HCT116 (cell line): ENCODE data around the gene SAMD4B.

ENCODE experiments used
- CTCF ChIP-seq, 3 experiments: fragments of 200-600 bp in 1 of 3; sonication (generic) in 1 of 3; IDR thresholded peaks in 2 of 3; conservative IDR thresholded peaks in 1 of 3; 2 replicates each; pipeline ENCODE4 v1.5.1; 2012 to 2017; ENCODE audit warnings: low read depth in 2 of 3, low read length in 2 of 3, antibody characterized with exemption in 1 of 3, borderline replicate concordance in 1 of 3, control low read depth in 1 of 3, mild to moderate bottlenecking in 1 of 3, mixed read lengths in 1 of 3, mixed run types in 1 of 3, moderate library complexity in 1 of 3; ENCODE audit not compliant: insufficient read depth in 1 of 3
- EZH2 ChIP-seq: fragments of 200-600 bp; sonication (generic); IDR thresholded peaks from 2 replicates; pipeline ENCODE4 v1.6.1; 2017; ENCODE audit warnings: antibody characterized with exemption, mixed run types
- EZH2phosphoT487 ChIP-seq: fragments of 200-600 bp; IDR thresholded peaks from 2 replicates; pipeline ENCODE4 v1.6.1; 2018; ENCODE audit warnings: antibody characterized with exemption, borderline replicate concordance
- POLR2A ChIP-seq: IDR thresholded peaks from 2 replicates; pipeline ENCODE4 v1.7.0; 2011; ENCODE audit warnings: borderline replicate concordance; ENCODE audit not compliant: insufficient read depth, insufficient read length; ENCODE audit errors: extremely low read depth
- POLR2AphosphoS5 ChIP-seq: IDR thresholded peaks from 2 replicates; pipeline ENCODE4 v1.6.1; 2011; ENCODE audit warnings: mild to moderate bottlenecking, low read depth, low read length, moderate library complexity
- RAD21 ChIP-seq: IDR thresholded peaks from 2 replicates; pipeline ENCODE4 v1.6.1; 2012; ENCODE audit warnings: low read depth, mild to moderate bottlenecking
- REST ChIP-seq: IDR thresholded peaks from 2 replicates; pipeline ENCODE4 v1.6.1; 2012; ENCODE audit warnings: low read depth
- SIN3A ChIP-seq: IDR thresholded peaks from 2 replicates; pipeline ENCODE4 v1.6.1; 2012; ENCODE audit warnings: low read depth
- ZNF274 ChIP-seq: fragments of 200-500 bp; sonication (Bioruptor generic); IDR thresholded peaks from 2 replicates; pipeline ENCODE4 v1.6.1; 2014; ENCODE audit warnings: mild to moderate bottlenecking, low read depth, low read length, inconsistent platforms

- TF ChIP-seq POLR2A (peak; percentile 50), POLR2AphosphoS5 (peak; percentile 92), RAD21 (no peak), CTCF (IDR thresholded peaks at IDR 0.05 in 2 of 3, conservative IDR thresholded peaks at IDR 0.05 in 1 of 3; ENCODE audit: borderline replicate concordance in 1 of 3, insufficient read depth in 1 of 3, low read depth in 2 of 3, low read length in 2 of 3) (no peak), EZH2phosphoT487 (no peak), SIN3A (no peak), ZNF274 (no peak), EZH2 (no peak), REST (no peak)
Observed at GRCh38 chr19:39409208-39410016, 67.2 kb downstream of the SAMD4B start.
